SKM-1 (cell line): ENCODE measurements around the gene SLIT1.

Source experiments
- DNase-seq: peaks from one replicate; lab custom pipeline; 2025; ENCODE audit not compliant: unreplicated experiment; lab: John Stamatoyannopoulos, UW

SLIT1 gene

GRCh38 chr10:97185326-97186058 is at the start of gene SLIT1:
SLIT1 (minus strand) TSS chr10:97185959; CDS start chr10:97185674, 285 bp downstream.
- DNase-seq, result no peak

GRCh38 chr10:97235353-97235752 is 49.6 kb upstream of the SLIT1 start:
- DNase-seq, result no peak

DNA sequence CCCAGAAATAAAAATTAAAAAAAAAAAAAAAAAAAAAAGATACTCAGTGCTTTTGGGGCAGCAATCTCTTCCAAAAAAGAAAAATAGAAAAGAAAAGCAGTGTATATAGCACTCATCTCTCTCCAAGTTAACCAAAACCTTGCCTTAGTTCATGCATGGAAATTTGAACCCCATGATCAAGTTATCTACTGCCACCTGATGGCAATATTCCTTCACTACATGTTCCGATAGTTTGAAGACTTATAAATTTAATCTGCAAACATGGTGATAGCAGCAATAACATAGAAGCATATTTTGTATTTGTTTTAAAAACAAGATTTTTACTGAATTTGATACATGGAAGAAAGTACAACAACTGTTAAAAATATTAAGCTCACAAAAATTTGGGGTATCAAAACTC is 48.6 kb upstream of the SLIT1 start:
- peak; percentile 27 for DNase-seq

GRCh38 chr10:97230146-97230545 is 44.4 kb upstream of the SLIT1 start:
- DNase-seq, result no peak

DNA sequence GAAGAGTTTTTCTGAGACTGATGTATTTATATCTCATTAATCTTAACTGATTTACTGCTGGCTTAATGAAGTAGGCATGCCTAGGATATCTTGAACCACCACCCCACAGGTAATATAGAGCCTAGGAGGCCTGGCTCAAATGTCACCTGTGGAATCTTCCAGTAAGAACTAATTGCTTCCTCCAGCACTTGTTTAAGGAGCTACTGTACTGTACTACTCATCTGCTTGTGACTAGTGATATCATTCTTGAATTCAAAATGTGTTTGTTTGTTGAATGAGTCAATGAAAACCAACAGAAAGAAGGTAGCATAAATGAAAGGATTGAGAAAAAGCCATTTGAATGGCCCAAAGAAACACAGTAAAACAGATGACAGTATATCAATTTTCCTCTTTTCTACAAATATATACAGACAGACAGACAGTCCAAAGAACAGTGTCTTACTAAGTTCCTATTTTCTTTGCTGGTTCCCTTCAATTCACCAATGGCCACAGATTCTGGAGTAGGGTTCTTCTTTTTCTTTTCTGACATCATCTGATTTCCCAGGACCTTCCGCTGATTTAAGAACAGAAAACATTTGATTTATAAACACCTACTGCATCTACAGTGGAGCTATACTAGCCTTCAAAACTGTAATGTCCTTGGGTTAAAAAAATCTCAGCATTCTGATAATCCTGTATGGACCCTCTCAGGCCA is 43.7 kb upstream of the SLIT1 start:
- DNase-seq, result no peak

GRCh38 chr10:97228775-97229157 is 43.0 kb upstream of the SLIT1 start:
- DNase-seq, result no peak

- DNase-seq, result no peak
Observed at GRCh38 chr10:97228130-97228774, 42.5 kb upstream of the SLIT1 start.

- DNase-seq, result no peak
Observed at GRCh38 chr10:97226398-97226797, 40.6 kb upstream of the SLIT1 start.

DNA sequence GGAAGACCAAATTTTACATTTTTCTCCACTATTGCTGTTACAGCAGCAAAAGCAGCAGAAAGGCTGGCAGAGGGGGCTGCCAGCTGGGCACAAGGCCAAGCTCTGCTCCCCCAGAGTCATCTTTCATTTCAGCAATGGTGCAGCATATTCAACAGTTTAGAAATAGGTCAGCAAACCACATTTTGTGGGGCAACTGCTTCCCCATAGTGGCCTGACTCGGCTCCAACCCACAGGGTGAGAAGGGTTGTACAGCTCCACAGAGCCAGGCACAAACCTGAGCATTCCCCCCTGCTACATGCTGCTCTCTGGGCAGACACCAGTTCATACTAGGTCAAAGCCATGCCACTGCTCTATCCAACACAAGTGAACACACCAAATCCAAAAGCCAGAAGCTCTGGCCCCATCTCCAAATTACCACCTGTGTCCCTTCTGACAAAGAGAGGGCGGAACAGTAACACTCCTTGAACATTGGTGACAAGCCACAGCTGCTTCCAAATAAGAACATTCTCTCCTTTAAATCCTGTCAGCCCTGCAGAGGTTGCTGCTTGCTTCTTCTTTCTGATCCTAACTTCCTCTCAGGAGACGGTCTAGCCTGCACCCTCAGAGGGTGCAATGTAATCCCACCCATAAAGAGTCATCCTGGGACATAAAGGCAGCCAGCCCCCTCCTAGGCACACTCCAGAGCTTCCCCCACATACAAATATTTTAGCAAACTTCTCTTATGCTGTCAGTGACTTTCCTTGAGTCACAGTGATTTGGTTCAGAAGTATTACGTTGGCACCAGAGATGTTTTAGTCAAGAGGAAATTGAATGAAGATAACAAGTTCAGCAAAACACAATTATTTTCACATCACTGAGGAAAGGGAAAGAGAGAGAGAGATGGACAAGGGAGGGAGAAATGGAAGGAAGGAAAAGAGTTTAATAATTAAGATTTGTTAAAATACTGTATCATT is 39.0 kb upstream of the SLIT1 start:
- no peak for DNase-seq

DNA sequence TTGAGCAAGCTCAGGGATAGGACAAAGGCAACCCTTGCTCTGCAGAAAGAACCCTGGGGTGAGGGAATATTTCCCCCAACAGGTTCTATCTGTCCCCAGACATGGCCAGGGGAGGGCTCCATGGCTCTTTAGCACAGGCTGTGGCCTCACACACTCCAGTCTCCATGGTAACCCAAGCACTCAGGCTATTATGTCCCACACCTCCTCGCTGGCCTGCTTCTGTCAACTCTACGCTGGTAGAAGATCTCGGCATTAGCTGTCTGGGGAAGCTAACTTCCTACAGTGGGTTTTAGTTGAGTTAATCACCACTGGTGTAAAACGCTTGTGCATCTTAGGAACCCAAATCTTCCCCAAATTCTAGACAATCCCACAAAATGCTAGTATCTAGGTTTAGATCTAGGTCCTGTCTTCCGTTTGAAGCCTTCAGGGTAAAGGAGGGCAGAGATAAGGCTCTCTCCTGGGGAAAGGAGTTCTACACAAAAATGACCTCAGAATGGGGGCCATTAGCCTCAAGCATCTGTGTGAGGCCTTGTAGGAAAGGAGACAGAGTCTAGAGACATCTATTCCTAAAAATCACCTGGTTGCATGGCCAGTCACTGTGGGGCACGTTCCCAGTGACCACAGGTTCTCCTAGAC is 36.7 kb upstream of the SLIT1 start:
- no peak for DNase-seq

GRCh38 chr10:97220355-97220754 is 34.6 kb upstream of the SLIT1 start:
- no peak for DNase-seq

DNA sequence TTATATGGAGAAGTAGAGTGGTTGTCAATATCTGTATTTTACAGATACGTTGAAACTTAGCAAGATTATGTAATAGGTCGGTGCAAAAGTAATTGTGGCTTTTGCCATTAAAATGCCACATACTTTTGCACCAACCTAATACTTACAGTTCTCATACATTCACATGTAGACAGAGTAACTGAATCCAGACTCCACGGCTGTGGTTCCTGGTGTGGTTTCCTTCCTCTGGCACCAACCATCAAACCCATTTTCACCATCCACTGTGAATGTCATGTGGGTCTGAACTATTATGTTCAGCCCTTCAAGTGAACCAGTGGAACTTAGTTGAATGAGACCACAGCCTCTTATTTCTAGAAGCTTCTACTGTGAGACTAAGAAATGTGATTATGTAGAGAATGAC is 31.5 kb upstream of the SLIT1 start:
- no peak for DNase-seq

GRCh38 chr10:97215619-97216260 is 30.0 kb upstream of the SLIT1 start:
- DNase-seq, result no peak

DNA sequence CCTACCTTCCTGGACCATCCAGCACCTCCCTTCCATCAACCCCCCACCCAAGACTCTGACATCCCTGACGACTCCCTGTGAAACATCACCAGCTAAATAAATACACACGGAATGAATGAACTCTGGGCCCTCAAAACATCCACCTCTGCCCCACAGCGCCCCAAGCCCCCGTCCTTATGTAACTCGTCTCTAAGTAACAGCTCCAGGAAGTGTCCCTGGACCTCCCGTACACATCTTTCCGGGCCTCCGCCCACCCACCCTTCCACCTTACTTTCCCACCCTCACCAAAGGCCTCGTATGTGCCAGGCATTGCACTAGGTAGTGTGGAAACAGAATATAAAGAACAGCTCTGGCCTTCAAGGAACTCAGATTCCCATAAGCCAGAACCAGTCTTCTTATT is 27.7 kb upstream of the SLIT1 start:
- DNase-seq, result no peak

- no peak for DNase-seq
Observed at GRCh38 chr10:97211229-97211628, 25.5 kb upstream of the SLIT1 start.

GRCh38 chr10:97210543-97210960 is 24.8 kb upstream of the SLIT1 start:
- peak; percentile 37 for DNase-seq

- no peak for DNase-seq
Observed at GRCh38 chr10:97207756-97208346, 22.1 kb upstream of the SLIT1 start.

- DNase-seq, result no peak
Observed at GRCh38 chr10:97207131-97207530, 21.4 kb upstream of the SLIT1 start.

- no peak for DNase-seq
Observed at GRCh38 chr10:97204826-97205679, 19.3 kb upstream of the SLIT1 start.
